HFFc6 (cell line): Measurements from ENCODE around the gene KCTD11. TPM values are rescaled to one million over a fixed set of nuclear protein-coding genes. Genes with fewer than 3 reads are reported as not detected.

Experiments used
- DNase-seq: peaks from one replicate; pipeline ENCODE4 v3.0.0-alpha.2; 2018
- H3K27ac Mint-ChIP-seq: 2 replicates; pipeline ENCODE4 v1.8.0; 2020; ENCODE audit warnings: mild to moderate bottlenecking, mixed read lengths
- H3K27me3 Mint-ChIP-seq: 2 replicates; pipeline ENCODE4 v1.8.0; 2021; ENCODE audit warnings: mild to moderate bottlenecking, moderate library complexity, mixed read lengths; ENCODE audit not compliant: insufficient read depth
- H3K36me3 Mint-ChIP-seq: 2 replicates; pipeline ENCODE4 v1.8.0; 2021; ENCODE audit warnings: low read depth, mixed read lengths
- H3K4me1 Mint-ChIP-seq: 2 replicates; pipeline ENCODE4 v1.8.0; 2020; ENCODE audit warnings: low read depth, mixed read lengths
- H3K4me3 Mint-ChIP-seq: 2 replicates; pipeline ENCODE4 v1.8.0; 2020; ENCODE audit warnings: mild to moderate bottlenecking, moderate library complexity, mixed read lengths
- H3K9me3 Mint-ChIP-seq: 2 replicates; pipeline ENCODE4 v1.8.0; 2020; ENCODE audit warnings: mild to moderate bottlenecking, mixed read lengths
- total RNA-seq, 6 experiments: library from RNA; stranded (reverse); fragmentation: NEBNext Ultra II Directional; extraction: Animal tissue kit (Norgen Biotek cat#: 25700); gene quantifications; 2 replicates in 1 of 6; 3 replicates in 5 of 6; pipeline ENCODE4 v1.2.3, GENCODE V29; 2021
- TF ChIP-seq, protein P1 (sequence below): fragments of 200-600 bp; sonication (generic); IDR thresholded peaks from 2 replicates; pipeline ENCODE4 v1.5.0; 2021; ENCODE audit warnings: antibody characterized with exemption, mild to moderate bottlenecking

The KCTD11 gene
- total RNA-seq, 6 experiments from 2014 or later, result 11.2 to 14.5 (median 12.6) TPM

- TF ChIP-seq, protein P1, sequence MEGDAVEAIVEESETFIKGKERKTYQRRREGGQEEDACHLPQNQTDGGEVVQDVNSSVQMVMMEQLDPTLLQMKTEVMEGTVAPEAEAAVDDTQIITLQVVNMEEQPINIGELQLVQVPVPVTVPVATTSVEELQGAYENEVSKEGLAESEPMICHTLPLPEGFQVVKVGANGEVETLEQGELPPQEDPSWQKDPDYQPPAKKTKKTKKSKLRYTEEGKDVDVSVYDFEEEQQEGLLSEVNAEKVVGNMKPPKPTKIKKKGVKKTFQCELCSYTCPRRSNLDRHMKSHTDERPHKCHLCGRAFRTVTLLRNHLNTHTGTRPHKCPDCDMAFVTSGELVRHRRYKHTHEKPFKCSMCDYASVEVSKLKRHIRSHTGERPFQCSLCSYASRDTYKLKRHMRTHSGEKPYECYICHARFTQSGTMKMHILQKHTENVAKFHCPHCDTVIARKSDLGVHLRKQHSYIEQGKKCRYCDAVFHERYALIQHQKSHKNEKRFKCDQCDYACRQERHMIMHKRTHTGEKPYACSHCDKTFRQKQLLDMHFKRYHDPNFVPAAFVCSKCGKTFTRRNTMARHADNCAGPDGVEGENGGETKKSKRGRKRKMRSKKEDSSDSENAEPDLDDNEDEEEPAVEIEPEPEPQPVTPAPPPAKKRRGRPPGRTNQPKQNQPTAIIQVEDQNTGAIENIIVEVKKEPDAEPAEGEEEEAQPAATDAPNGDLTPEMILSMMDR, result no peak
- Mint-ChIP-seq H3K4me1 (peaks cover 52% of the 10 kb centered on the region), H3K27me3 (peaks cover 16% of the 10 kb centered on the region), H3K27ac (peak overlapping the region; percentile 94), H3K9me3 (no peaks in the 10 kb centered on the region), H3K36me3 (peaks cover 50% of the 10 kb centered on the region), H3K4me3 (peak overlapping the region; percentile 94)
- DNase-seq, result peak; percentile 80
These were observed 43.1 kb upstream of the KCTD11 start for GRCh38 chr17:7308625-7309433.

- no peak for DNase-seq
- Mint-ChIP-seq H3K27me3 (peaks cover 19% of the 10 kb centered on the region), H3K36me3 (peaks cover 56% of the 10 kb centered on the region), H3K27ac (peak overlapping the region; percentile 94), H3K4me1 (peaks cover 60% of the 10 kb centered on the region), H3K9me3 (no peaks in the 10 kb centered on the region), H3K4me3 (peak overlapping the region; percentile 94)
- TF ChIP-seq, protein P1, result no peak
These were observed 42.3 kb upstream of the KCTD11 start for GRCh38 chr17:7309628-7310027.

- peaks cover 63% of the 10 kb centered on the region for H3K36me3 Mint-ChIP-seq
- H3K9me3 Mint-ChIP-seq, result no peaks in the 10 kb centered on the region
- TF ChIP-seq, protein P1, result no peak
- peaks cover 24% of the 10 kb centered on the region for H3K27me3 Mint-ChIP-seq
- H3K4me3 Mint-ChIP-seq, result peak overlapping the region; percentile 94
- H3K27ac Mint-ChIP-seq, result peak overlapping the region; percentile 94
- H3K4me1 Mint-ChIP-seq, result peaks cover 62% of the 10 kb centered on the region
- no peak for DNase-seq
These were observed 40.8 kb upstream of the KCTD11 start for GRCh38 chr17:7311110-7311705.

DNA sequence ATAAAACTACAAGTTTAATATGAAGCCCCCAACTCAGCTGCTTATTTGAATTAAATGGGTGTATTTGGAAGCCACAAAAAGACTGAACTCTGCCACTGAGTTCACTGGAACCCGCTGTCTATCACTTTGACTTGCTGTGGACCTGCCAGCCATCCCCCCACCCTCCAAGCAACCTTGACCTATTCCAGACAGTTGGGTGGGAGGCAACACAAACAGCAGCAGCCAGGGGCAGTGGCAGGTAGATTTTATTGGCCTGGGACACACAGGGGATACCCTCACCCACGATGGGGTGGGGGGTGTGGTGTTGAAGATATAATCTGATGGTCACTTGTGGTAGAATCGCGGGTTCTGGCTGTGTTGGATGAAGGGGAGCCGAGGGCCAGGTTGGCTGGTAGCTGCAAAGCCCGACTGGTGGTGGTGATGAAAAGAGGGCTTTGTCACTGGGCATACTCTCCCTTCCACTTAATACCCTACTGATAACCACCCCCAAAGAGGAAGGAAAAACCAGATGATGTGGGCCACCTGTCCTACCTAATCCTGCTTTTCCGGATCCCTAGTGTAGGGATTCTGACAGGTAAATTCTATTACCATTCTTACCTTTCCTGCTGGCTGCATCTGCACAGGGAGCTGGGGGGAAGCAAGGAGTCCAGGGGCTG, 39.4 kb upstream of the KCTD11 start:
- TF ChIP-seq, protein P1, result no peak
- no peak for DNase-seq
- Mint-ChIP-seq H3K36me3 (peaks cover 67% of the 10 kb centered on the region), H3K9me3 (no peaks in the 10 kb centered on the region), H3K4me1 (peaks cover 61% of the 10 kb centered on the region), H3K4me3 (peak overlapping the region; percentile 87; the same call in 1 of the 2 replicates), H3K27me3 (peaks cover 21% of the 10 kb centered on the region), H3K27ac (peak overlapping the region; percentile 78)

- peaks cover 67% of the 10 kb centered on the region for H3K36me3 Mint-ChIP-seq
- H3K4me3 Mint-ChIP-seq, result peak overlapping the region; percentile 87
These were observed 38.7 kb upstream of the KCTD11 start for GRCh38 chr17:7313088-7313889.

More at GRCh38 chr17:7313088-7313889, 38.7 kb upstream of the KCTD11 start:
- DNase-seq, result no peak
- TF ChIP-seq, protein P1, result peak; percentile 59; the same call in 1 of the 2 replicates
- Mint-ChIP-seq H3K4me1 (peaks cover 61% of the 10 kb centered on the region), H3K9me3 (no peaks in the 10 kb centered on the region), H3K27me3 (peaks cover 21% of the 10 kb centered on the region), H3K27ac (peak overlapping the region; percentile 78)
